ENCODE data around the gene REPIN1.

REPIN1 gene

DNA sequence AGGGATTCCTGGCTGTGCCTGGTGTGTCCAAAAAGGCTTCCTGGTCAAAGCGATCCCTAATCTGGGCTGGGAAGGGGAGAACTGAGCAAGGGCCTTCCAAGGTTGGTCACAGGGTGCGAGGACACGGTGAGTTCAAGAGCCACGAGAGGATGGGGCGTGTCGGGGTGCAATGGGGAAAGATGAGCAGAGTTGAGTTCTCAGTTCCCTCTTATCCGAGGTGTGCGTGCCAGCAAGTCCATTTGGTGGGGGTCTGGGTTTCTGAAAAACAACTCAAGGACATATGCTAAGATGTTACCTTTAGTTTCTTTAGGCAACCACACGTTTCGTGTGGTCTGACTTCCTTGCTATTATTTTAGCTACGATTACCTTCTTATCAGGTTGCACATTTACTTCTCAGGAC is 11.8 kb downstream of the REPIN1 start (continued):
- TF ChIP-seq, protein P1, sequence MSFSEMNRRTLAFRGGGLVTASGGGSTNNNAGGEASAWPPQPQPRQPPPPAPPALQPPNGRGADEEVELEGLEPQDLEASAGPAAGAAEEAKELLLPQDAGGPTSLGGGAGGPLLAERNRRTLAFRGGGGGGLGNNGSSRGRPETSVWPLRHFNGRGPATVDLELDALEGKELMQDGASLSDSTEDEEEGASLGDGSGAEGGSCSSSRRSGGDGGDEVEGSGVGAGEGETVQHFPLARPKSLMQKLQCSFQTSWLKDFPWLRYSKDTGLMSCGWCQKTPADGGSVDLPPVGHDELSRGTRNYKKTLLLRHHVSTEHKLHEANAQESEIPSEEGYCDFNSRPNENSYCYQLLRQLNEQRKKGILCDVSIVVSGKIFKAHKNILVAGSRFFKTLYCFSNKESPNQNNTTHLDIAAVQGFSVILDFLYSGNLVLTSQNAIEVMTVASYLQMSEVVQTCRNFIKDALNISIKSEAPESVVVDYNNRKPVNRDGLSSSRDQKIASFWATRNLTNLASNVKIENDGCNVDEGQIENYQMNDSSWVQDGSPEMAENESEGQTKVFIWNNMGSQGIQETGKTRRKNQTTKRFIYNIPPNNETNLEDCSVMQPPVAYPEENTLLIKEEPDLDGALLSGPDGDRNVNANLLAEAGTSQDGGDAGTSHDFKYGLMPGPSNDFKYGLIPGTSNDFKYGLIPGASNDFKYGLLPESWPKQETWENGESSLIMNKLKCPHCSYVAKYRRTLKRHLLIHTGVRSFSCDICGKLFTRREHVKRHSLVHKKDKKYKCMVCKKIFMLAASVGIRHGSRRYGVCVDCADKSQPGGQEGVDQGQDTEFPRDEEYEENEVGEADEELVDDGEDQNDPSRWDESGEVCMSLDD (tag by site-specific recombination; IDR thresholded peaks at IDR 0.05), result no peak
- TF ChIP-seq KLF8 (tag by site-specific recombination; IDR thresholded peaks at IDR 0.05) (no peak), YY2 (tag by site-specific recombination; IDR thresholded peaks at IDR 0.05) (no peak), ZNF830 (tag by site-specific recombination; IDR thresholded peaks at IDR 0.05; ENCODE audit: low read depth) (no peak)
- TF ChIP-seq, protein P2, sequence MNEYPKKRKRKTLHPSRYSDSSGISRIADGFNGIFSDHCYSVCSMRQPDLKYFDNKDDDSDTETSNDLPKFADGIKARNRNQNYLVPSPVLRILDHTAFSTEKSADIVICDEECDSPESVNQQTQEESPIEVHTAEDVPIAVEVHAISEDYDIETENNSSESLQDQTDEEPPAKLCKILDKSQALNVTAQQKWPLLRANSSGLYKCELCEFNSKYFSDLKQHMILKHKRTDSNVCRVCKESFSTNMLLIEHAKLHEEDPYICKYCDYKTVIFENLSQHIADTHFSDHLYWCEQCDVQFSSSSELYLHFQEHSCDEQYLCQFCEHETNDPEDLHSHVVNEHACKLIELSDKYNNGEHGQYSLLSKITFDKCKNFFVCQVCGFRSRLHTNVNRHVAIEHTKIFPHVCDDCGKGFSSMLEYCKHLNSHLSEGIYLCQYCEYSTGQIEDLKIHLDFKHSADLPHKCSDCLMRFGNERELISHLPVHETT (tag by site-specific recombination; IDR thresholded peaks at IDR 0.05), result no peak

DNA sequence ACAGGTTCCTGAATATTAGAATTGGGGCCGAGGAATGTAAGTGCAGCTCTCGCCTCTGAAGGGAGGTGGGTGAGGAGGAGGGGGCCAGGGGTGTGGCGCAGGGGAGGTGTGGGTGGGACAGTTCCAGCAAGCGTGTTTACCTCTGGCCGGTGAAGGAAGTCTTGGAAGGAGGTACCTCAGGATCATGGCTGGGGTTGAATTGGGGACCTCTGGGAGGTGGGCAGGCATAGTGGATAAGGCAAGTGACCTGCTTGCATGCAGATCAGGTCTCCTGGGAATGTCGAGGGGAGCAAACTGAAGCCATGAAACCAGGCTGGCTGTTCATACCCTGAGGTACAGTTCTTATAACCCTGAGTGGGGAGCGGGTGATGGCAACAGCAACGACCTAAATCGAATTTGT is 12.5 kb downstream of the REPIN1 start:
- CTCF ChIA-PET, result no interaction called here
- POLR2A ChIA-PET, result no interaction called here
- H3K36me3 ChIP-seq (ENCODE audit: control insufficient read depth in 2 of 2, insufficient read depth in 1 of 2, low read length in 2 of 2), result peaks cover 0 to 4% of the 10 kb centered on the region in 2 experiments; a peak in 1 of 3 replicates
- no peaks in the 10 kb centered on the region for H3K9me3 ChIP-seq (ENCODE audit: control insufficient read depth, insufficient read depth, low read depth, low read length)
- TF ChIP-seq KLF8 (tag by site-specific recombination; IDR thresholded peaks at IDR 0.05) (no peak), ZBTB7A (tag by site-specific recombination; IDR thresholded peaks at IDR 0.05; ENCODE audit: low read depth) (no peak), ZFP41 (tag by site-specific recombination; IDR thresholded peaks at IDR 0.05; ENCODE audit: borderline replicate concordance) (no peak), ZNF664 (tag by site-specific recombination; IDR thresholded peaks at IDR 0.05) (no peak), ZNF610 (tag by site-specific recombination; IDR thresholded peaks at IDR 0.05; ENCODE audit: borderline replicate concordance) (no peak), SCRT1 (tag by site-specific recombination; IDR thresholded peaks at IDR 0.05; ENCODE audit: borderline replicate concordance) (no peak), ZNF335 (tag by site-specific recombination; conservative IDR thresholded peaks at IDR 0.05) (no peak), ZNF416 (tag by site-specific recombination; IDR thresholded peaks at IDR 0.05) (no peak), MEIS1 (CRISPR knock-in tag; IDR thresholded peaks at IDR 0.05; ENCODE audit: borderline replicate concordance) (no peak), ZNF324 (tag by site-specific recombination; IDR thresholded peaks at IDR 0.05) (no peak), ZSCAN23 (tag by site-specific recombination; IDR thresholded peaks at IDR 0.05) (no peak), ZNF600 (tag by site-specific recombination; IDR thresholded peaks at IDR 0.05) (no peak)
- TF ChIP-seq, protein P3, sequence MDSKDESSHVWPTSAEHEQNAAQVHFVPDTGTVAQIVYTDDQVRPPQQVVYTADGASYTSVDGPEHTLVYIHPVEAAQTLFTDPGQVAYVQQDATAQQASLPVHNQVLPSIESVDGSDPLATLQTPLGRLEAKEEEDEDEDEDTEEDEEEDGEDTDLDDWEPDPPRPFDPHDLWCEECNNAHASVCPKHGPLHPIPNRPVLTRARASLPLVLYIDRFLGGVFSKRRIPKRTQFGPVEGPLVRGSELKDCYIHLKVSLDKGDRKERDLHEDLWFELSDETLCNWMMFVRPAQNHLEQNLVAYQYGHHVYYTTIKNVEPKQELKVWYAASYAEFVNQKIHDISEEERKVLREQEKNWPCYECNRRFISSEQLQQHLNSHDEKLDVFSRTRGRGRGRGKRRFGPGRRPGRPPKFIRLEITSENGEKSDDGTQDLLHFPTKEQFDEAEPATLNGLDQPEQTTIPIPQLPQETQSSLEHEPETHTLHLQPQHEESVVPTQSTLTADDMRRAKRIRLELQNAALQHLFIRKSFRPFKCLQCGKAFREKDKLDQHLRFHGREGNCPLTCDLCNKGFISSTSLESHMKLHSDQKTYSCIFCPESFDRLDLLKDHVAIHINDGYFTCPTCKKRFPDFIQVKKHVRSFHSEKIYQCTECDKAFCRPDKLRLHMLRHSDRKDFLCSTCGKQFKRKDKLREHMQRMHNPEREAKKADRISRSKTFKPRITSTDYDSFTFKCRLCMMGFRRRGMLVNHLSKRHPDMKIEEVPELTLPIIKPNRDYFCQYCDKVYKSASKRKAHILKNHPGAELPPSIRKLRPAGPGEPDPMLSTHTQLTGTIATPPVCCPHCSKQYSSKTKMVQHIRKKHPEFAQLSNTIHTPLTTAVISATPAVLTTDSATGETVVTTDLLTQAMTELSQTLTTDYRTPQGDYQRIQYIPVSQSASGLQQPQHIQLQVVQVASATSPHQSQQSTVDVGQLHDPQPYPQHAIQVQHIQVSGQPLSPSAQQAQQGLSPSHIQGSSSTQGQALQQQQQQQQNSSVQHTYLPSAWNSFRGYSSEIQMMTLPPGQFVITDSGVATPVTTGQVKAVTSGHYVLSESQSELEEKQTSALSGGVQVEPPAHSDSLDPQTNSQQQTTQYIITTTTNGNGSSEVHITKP (tag by site-specific recombination; IDR thresholded peaks at IDR 0.05), result no peak
- TF ChIP-seq, protein P4, sequence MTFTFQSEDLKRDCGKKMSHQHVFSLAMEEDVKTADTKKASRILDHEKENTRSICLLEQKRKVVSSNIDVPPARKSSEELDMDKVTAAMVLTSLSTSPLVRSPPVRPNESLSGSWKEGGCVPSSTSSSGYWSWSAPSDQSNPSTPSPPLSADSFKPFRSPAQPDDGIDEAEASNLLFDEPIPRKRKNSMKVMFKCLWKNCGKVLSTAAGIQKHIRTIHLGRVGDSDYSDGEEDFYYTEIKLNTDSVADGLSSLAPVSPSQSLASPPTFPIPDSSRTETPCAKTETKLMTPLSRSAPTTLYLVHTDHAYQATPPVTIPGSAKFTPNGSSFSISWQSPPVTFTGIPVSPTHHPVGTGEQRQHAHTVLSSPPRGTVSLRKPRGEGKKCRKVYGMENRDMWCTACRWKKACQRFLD (tag by site-specific recombination; IDR thresholded peaks at IDR 0.05), result no peak
- TF ChIP-seq, protein P5, sequence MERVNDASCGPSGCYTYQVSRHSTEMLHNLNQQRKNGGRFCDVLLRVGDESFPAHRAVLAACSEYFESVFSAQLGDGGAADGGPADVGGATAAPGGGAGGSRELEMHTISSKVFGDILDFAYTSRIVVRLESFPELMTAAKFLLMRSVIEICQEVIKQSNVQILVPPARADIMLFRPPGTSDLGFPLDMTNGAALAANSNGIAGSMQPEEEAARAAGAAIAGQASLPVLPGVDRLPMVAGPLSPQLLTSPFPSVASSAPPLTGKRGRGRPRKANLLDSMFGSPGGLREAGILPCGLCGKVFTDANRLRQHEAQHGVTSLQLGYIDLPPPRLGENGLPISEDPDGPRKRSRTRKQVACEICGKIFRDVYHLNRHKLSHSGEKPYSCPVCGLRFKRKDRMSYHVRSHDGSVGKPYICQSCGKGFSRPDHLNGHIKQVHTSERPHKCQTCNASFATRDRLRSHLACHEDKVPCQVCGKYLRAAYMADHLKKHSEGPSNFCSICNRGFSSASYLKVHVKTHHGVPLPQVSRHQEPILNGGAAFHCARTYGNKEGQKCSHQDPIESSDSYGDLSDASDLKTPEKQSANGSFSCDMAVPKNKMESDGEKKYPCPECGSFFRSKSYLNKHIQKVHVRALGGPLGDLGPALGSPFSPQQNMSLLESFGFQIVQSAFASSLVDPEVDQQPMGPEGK (tag by site-specific recombination; IDR thresholded peaks at IDR 0.05), result no peak
- TF ChIP-seq, protein P6, sequence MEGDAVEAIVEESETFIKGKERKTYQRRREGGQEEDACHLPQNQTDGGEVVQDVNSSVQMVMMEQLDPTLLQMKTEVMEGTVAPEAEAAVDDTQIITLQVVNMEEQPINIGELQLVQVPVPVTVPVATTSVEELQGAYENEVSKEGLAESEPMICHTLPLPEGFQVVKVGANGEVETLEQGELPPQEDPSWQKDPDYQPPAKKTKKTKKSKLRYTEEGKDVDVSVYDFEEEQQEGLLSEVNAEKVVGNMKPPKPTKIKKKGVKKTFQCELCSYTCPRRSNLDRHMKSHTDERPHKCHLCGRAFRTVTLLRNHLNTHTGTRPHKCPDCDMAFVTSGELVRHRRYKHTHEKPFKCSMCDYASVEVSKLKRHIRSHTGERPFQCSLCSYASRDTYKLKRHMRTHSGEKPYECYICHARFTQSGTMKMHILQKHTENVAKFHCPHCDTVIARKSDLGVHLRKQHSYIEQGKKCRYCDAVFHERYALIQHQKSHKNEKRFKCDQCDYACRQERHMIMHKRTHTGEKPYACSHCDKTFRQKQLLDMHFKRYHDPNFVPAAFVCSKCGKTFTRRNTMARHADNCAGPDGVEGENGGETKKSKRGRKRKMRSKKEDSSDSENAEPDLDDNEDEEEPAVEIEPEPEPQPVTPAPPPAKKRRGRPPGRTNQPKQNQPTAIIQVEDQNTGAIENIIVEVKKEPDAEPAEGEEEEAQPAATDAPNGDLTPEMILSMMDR (tag by site-specific recombination; IDR thresholded peaks at IDR 0.05), result no peak
- TF ChIP-seq, protein P7, sequence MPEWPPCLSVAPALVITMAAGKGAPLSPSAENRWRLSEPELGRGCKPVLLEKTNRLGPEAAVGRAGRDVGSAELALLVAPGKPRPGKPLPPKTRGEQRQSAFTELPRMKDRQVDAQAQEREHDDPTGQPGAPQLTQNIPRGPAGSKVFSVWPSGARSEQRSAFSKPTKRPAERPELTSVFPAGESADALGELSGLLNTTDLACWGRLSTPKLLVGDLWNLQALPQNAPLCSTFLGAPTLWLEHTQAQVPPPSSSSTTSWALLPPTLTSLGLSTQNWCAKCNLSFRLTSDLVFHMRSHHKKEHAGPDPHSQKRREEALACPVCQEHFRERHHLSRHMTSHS (tag by site-specific recombination; IDR thresholded peaks at IDR 0.05), result no peak
- H3K4me1 ChIP-seq (ENCODE audit: control insufficient read depth, insufficient read depth, low read length), result peaks cover 3% of the 10 kb centered on the region; the same call in 1 of the 2 replicates
- H3K4me3 ChIP-seq (ENCODE audit: low read depth, low read length), result no peak overlapping the region
- H3K27ac ChIP-seq (ENCODE audit: extremely low read depth, low read depth, low read length), result no peak overlapping the region
